Stomach (tissue), 9 donors: ENCODE data around the gene PRKCE. TPM values are rescaled to one million over a fixed set of nuclear protein-coding genes. Genes with fewer than 3 reads are reported as not detected.

ENCODE experiments used
- DNase-seq, 2 donors: peaks; one replicate each; pipeline versions ENCODE4 v3.0.0 to v3.0.0-alpha.2; 2013 to 2019
- H3K27ac ChIP-seq, 5 donors: fragments of 200-600 bp in 4 of 5; sonication (generic) in 4 of 5; one replicate each; pipeline ENCODE4 v1.5.1; 2013 to 2019; ENCODE audit warnings: mild to moderate bottlenecking in 1 of 5, moderate library complexity in 1 of 5
- H3K27me3 ChIP-seq, 3 donors: fragments of 200-600 bp; sonication (generic); one replicate each; pipeline ENCODE4 v1.5.1; 2017 to 2019; ENCODE audit warnings: mixed run types in 1 of 3
- H3K36me3 ChIP-seq, 4 donors: fragments of 200-600 bp; sonication (generic); 1 replicate in 3 of 4; 2 replicates in 1 of 4; pipeline ENCODE4 v1.5.1; 2016 to 2019
- H3K4me1 ChIP-seq, 4 donors: fragments of 200-600 bp; sonication (generic); one replicate each; pipeline ENCODE4 v1.5.1; 2016 to 2019
- H3K4me3 ChIP-seq, 4 donors: fragments of 200-600 bp; sonication (generic) in 3 of 4; one replicate each; pipeline ENCODE4 v1.5.1; 2016 to 2019; ENCODE audit warnings: mild to moderate bottlenecking in 1 of 4
- H3K9me3 ChIP-seq, 4 donors: fragments of 200-600 bp; sonication (generic); one replicate each; pipeline ENCODE4 v1.5.1; 2016 to 2019
- CTCF ChIP-seq, 7 experiments: fragments of 450-650 bp in 4 of 7; fragments of 200-600 bp in 3 of 7; sonication (generic) in 3 of 7; IDR thresholded peaks; one replicate each; pipeline ENCODE4 v1.5.1; 2016 to 2019; ENCODE audit warnings: antibody characterized with exemption in 7 of 7, control low read depth in 2 of 7, mild to moderate bottlenecking in 1 of 7
- EP300 ChIP-seq: sonication (generic); formaldehyde crosslinking; IDR thresholded peaks from one replicate; pipeline ENCODE4 v1.6.1; 2017; ENCODE audit warnings: antibody characterized with exemption
- POLR2A ChIP-seq, 4 donors: fragments of 450-650 bp; IDR thresholded peaks; one replicate each; pipeline ENCODE4 v1.6.1; 2016; ENCODE audit warnings: antibody characterized with exemption in 4 of 4, control low read depth in 2 of 4, mild to moderate bottlenecking in 1 of 4, moderate library complexity in 1 of 4
- POLR2AphosphoS5 ChIP-seq, 3 donors: sonication (generic); formaldehyde crosslinking; IDR thresholded peaks; one replicate each; pipeline ENCODE4 v1.6.1; 2016; ENCODE audit warnings: antibody characterized with exemption in 3 of 3
- WGBS, 5 donors: extraction: QIAGEN DNeasy Blood & Tissue Kit in 3 of 5; methylation state at CpG; one replicate each; pipeline versions ENCODE4 v1.1.5 to v1.1.7; 2013 to 2018; 5-methylcytosine and 5-hydroxymethylcytosine counted together
- intact Hi-C: fragments of 100-400 bp; cut with DNase I; formaldehyde crosslinking; loops from one replicate; pipeline ENCODE4 v1.15.1; 2023; ENCODE audit warnings: low total_unique reads
- polyA plus RNA-seq, 3 donors: library from polyadenylated mRNA; stranded (reverse); fragments of 200-250 nt; gene quantifications; one replicate each; pipeline ENCODE4 v1.2.3, GENCODE V29; 2013
- total RNA-seq, 5 donors: library from RNA; depleted of rRNA; stranded (reverse); fragments of >200 nt; gene quantifications; one replicate each; pipeline versions ENCODE4 v1.1.0 to v1.2.3, GENCODE V29; 2014 to 2016
- donor health status: healthy with polysubstance abuse.
- donor health status: Bipolar disorder and iron deficiency.
- donor health status: healthy.

PRKCE gene
- total and polyA plus RNA-seq, 8 donors = 2.0 to 92.0 (median 10.0) TPM

DNA sequence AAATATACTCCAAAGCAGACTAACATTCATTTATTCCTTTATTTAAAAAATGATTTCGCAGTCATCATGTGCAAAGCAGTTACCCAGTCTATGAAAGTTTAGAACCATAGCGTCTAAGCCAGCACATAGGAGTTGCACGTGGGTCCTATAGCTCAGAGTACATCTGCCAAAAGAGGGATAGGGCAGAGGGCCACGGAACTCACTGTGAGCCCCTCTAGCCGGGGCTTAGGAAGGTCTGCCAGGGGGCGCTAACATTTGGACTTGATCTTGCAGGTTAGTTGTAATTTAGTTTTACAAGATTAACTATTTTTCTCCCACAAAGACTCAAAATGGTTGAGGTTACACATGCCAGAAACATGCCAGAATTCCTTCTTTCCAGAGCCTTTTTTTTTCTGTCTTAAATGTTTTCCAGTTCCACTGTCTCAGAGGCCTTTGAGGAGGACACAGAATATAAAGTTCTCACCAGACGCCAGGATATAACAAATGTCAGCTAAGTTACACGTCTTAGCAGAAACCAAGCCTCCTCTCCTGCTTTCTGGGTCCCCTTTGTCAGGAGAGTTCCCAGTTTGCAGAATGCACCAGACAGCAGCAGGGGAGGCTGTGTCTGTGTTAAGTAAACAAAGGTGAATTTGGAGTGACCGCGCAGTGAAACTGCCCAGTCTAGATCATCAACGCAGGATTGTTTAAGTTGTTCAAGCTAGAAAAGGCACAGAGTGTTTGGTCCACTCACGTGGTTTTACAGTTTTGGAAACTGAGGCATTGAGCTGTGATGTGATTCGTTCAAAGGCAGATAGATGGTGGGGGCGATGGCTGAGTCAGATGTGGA is 292.0 kb downstream of the PRKCE start:
- intact Hi-C loops = no loop called here
- Histone ChIP-seq H3K4me3 (no peak overlapping the region), H3K9me3 (no peaks in the 10 kb centered on the region), H3K36me3 (no peaks in the 10 kb centered on the region), H3K4me1 (peaks cover 15 to 71% (median 37%) of the 10 kb centered on the region in 4 donors), H3K27ac (peak overlapping the region in 2 of 5 donors; percentile 12 to 52), H3K27me3 (no peaks in the 10 kb centered on the region)
- DNase-seq = no peak
- WGBS, 5 donors = 59 to 79% (median 73%) methylated on average over 14 of the region's 14 CpGs
- no peak for TF ChIP-seq POLR2A (IDR thresholded peaks at IDR 0.05)
- TF ChIP-seq CTCF (IDR thresholded peaks at IDR 0.05) = no peak
- TF ChIP-seq POLR2AphosphoS5 (IDR thresholded peaks at IDR 0.05) = no peak

- Histone ChIP-seq H3K9me3 (no peaks in the 10 kb centered on the region), H3K4me3 (no peak overlapping the region), H3K36me3 (no peaks in the 10 kb centered on the region), H3K27me3 (no peaks in the 10 kb centered on the region), H3K4me1 (peaks cover 8 to 65% (median 32%) of the 10 kb centered on the region in 4 donors), H3K27ac (peak overlapping the region in 2 of 5 donors; percentile 11 to 12)
- intact Hi-C loops = no loop called here
- TF ChIP-seq POLR2AphosphoS5 (IDR thresholded peaks at IDR 0.05) (no peak), CTCF (IDR thresholded peaks at IDR 0.05) (no peak), POLR2A (IDR thresholded peaks at IDR 0.05) (no peak), EP300 (no peak)
- DNase-seq = no peak
- WGBS, 5 donors = 70 to 84% (median 79%) methylated on average over 6 of the region's 6 CpGs
Measured at GRCh38 chr2:45944074-45944473, 292.6 kb downstream of the PRKCE start.

GRCh38 chr2:45945302-45945717 is 293.8 kb downstream of the PRKCE start:
- H3K27ac ChIP-seq = peak overlapping the region in 3 of 5 donors; percentile 20 to 51 (median 50)
- no peaks in the 10 kb centered on the region for H3K36me3 ChIP-seq
- no peak for DNase-seq
- WGBS, 5 donors = 76 to 96% (median 95%) methylated on average over 9 of the region's 9 CpGs
- peaks cover 7 to 52% (median 24%) of the 10 kb centered on the region in 4 donors for H3K4me1 ChIP-seq
- H3K27me3 ChIP-seq = no peaks in the 10 kb centered on the region
- TF ChIP-seq POLR2A (IDR thresholded peaks at IDR 0.05) (no peak), EP300 (no peak), POLR2AphosphoS5 (IDR thresholded peaks at IDR 0.05) (no peak), CTCF (IDR thresholded peaks at IDR 0.05) (no peak)
- no peaks in the 10 kb centered on the region for H3K9me3 ChIP-seq
- H3K4me3 ChIP-seq = no peak overlapping the region
- intact Hi-C loops = no loop called here

DNA sequence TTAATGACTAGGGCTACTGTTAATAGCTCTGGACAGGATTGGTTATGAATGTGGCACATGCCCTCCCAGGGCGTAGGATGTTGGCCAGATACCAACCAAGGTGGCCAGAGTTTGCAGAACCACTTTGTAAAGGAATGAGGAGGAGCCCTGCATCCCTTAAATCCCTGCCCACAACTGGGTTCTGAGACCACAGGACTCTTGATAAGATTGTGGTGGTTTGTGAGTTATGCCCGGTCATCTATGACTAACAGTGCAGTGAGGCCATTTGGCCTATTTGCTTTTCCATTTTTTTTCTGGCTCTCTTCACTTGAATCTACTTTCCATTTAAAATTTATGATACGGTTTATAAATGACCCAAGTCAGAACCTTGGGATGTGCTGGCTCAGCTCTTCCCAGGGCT is 294.5 kb downstream of the PRKCE start:
- Histone ChIP-seq H3K27ac (peak overlapping the region in 4 of 5 donors; percentile 31 to 68 (median 44)), H3K4me3 (no peak overlapping the region), H3K9me3 (no peaks in the 10 kb centered on the region), H3K36me3 (no peaks in the 10 kb centered on the region), H3K4me1 (peaks cover 7 to 52% (median 24%) of the 10 kb centered on the region in 4 donors), H3K27me3 (no peaks in the 10 kb centered on the region)
- TF ChIP-seq POLR2A (IDR thresholded peaks at IDR 0.05) = no peak
- peak in 2 of 3 donors; percentile 51 to 80 for TF ChIP-seq POLR2AphosphoS5 (IDR thresholded peaks at IDR 0.05)
- WGBS, 5 donors = 30 to 70% (median 60%) methylated on average over 3 of the region's 3 CpGs
- intact Hi-C loops = no loop called here
- peak in 1 of 2 donors; percentile 78 for DNase-seq

DNA sequence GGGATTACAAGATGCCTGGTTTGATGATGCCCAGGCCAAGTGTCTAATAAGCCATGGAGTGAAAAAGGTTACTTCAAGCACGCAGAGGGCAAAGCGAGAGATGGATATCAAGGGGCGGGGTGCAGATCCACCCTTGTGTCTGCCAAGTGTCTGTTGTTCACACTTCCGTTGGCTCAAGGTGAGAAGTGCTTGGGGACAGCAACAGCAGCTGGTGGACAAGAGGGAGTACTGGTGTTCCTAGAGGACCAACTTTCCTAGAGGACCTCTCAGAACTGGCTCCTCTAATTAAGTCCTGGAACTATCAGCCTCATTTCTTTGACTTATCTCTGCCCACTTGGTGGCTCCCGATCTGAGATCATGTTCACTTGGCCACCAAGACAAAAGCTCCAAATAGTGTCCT is 299.1 kb downstream of the PRKCE start:
- 85 to 95% (median 92%) methylated on average over 5 of the region's 5 CpGs for WGBS, 5 donors
- no peak for TF ChIP-seq POLR2AphosphoS5 (IDR thresholded peaks at IDR 0.05)
- no peak for TF ChIP-seq POLR2A (IDR thresholded peaks at IDR 0.05)
- no peak for TF ChIP-seq EP300
- TF ChIP-seq CTCF (IDR thresholded peaks at IDR 0.05) = no peak

More for the DNA sequence above, 299.1 kb downstream of the PRKCE start:
- no peaks in the 10 kb centered on the region for H3K36me3 ChIP-seq
- H3K27me3 ChIP-seq = no peaks in the 10 kb centered on the region
- peaks cover 6 to 17% (median 8%) of the 10 kb centered on the region in 4 donors for H3K4me1 ChIP-seq
- no peak overlapping the region for H3K4me3 ChIP-seq
- intact Hi-C loops = no loop called here
- DNase-seq = no peak
- no peak overlapping the region for H3K27ac ChIP-seq
- H3K9me3 ChIP-seq = no peaks in the 10 kb centered on the region
